GM19328 (cell line): Measurements from ENCODE around the gene VAPB.

Source experiments
- ATAC-seq: cut with Tn5 transposase; IDR thresholded peaks from one replicate; pipeline ENCODE4 v1.9.1; 2021; ENCODE audit warnings: mild to moderate bottlenecking, moderate library complexity; ENCODE audit not compliant: unreplicated experiment

VAPB gene

GRCh38 chr20:58479726-58480440, 90.9 kb downstream of the VAPB start:
- ATAC-seq: no peak

- no peak for ATAC-seq
These were observed 91.7 kb downstream of the VAPB start for GRCh38 chr20:58480551-58481336.

DNA sequence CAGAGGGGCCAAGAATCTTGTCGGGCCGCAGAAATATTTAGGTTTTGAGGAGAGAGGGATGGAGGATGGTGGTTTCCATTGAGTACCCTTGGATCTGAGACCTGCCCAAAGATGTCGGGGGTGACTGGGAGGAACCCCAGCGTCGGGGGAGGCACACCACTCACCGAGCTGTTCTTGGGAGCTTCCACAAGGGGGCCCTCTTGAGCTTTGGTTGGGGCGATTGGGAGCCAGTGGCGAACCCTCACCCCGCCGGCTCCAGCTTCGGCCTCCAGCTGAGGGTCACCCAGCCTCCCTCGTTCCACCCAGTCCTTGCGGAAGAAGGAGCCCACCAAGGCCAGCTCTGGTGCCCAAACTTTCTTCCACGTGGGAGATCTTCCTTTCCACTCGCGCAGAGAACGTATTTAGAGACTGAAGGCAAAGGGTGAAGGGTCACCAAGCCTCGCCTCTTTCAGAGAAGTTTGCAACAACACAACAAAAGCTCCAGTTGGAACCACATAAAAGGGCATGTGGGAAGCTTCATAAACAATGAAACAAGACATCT, 92.5 kb downstream of the VAPB start:
- no peak for ATAC-seq

DNA sequence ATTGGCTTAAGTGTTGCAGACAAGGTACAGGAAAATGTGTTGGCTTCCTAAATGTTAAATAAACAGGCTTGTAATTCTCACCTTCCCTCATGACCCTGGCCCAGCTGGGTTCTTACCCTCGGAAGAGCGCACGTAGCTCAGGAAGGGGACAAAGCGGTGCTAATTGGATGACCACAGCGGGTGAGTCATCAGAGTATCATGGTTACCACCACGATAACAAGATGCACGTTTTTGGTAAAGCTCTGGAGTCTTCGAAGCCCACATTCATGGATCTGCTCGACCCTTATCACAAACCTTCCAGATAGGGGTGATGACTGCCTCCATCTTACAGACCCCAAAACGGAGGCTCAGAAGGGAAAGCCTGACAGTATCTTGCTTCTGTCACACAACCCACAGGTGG, 93.4 kb downstream of the VAPB start:
- no peak for ATAC-seq

DNA sequence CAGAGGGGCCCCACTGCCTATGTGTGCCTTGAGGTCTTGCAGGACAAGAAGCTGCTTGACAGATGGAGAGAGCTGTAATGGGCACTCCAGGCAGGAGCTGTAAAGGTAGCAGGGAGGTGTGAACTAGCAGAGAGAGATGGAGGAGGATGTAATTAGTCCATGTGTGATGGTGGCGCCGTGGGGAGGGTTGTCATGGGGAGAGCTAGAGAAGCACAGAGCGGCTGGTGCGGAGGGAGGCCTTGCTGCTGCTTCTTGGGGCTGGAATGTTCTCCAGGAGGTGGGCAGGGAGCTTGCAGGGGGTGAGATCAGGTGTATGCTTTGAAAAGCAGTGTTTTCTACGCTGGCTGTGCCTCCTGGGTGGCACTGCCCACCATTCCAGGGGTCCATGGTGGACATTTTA, 94.0 kb downstream of the VAPB start:
- ATAC-seq: no peak

DNA sequence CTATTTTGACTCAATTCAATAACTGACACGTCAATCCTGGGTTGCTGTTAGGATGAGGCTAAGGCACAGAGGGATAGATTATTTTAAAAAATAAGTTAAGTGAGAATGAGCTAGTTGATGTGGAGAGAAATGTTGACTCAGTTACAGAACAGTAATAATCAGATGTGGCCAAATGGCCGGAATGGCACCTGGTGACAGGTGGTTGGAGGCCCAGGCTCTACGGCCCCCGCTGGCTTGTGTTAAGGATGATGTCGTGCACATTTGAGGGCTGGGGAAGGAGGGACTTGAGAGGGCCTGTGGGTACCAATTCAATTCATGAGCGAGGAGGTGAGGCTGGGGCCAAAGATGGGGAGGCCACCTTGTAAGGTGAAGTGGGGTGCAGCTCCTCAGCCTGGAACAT, 94.4 kb downstream of the VAPB start:
- no peak for ATAC-seq

GRCh38 chr20:58485393-58485792, 96.4 kb downstream of the VAPB start:
- no peak for ATAC-seq

DNA sequence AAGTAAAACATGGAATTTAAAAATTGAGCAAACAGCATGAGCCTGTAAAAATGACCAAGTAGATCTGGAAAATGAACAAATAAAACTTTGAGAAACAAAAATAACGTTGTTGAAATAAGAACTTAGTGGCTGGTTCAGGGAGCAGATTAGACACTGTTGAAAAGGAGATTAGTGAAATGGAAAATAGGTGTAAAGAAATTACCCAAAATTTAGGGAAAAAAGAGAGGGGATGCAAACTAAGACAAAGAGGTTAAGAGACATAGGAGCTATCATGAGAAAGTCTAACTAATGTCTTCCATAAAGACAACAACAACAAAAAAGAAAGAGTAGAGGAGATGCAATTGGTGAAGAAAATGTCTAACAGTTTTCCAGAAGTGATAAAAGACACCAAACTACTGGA, 97.2 kb downstream of the VAPB start:
- ATAC-seq: no peak

GRCh38 chr20:58492074-58492718, 103.2 kb downstream of the VAPB start:
- no peak for ATAC-seq

DNA sequence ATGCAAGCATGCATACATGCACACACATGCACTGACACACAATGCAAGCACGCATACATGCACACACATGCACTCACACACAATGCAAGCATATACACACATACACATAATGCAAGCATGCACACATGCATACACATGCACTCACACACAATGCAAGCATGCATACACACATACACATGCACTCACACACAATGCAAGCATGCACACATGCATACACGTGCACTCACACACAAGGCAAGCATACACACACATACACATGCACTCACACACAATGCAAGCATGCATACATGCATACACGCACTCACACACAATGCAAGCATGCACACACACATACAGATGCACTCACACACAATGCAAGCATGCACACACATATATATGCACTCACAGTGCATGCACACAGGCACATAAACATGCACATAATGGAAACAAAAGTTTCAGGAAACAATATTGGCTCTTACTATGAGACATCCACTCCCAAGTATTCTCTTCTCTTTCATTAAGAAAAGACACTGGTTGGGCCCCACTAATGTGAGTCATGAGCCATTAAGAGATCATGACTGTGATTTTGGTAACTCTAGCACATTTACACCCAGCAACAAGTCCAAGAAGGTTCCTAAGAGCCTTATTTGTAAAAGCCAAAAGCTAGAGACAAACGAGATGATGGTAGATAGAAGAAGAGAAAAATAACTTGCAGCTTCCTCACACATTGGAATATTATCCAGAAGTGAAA, 103.9 kb downstream of the VAPB start:
- ATAC-seq: no peak

DNA sequence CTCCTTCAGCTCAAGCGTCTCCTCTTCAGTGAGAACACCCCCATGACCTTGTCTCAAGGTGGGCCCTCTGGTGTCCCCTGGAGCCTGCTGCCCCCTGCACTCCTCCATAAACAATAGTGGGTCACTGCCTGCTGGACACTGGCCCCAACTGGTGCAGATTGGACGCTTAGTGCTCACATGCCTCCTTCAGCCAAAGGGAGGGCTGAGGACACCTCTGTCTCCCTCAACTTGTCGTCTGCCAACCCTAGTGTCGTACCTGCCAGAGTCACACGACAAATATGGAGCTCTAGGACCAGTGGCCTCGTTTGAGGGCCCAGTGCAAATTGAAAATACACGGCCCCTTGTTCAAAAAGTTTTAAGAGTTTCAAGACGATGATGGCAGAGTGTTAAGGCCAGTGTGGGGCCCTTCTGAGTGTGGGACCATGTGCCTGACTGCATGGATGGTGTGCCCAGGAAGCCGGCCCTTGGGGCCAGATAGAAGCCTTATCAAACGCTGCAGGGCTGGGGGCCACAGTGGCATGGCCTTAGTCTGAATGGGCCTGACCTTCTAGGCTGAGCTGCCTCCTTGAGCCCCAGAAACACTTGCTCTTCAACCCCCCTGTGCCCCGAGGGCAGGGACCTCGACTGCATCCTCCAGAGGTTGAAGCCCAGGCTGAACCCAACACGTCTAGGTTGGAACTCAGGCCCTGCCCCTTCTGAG, 106.0 kb downstream of the VAPB start:
- ATAC-seq: no peak

GRCh38 chr20:58495623-58496428, 106.8 kb downstream of the VAPB start:
- ATAC-seq: no peak

GRCh38 chr20:58496429-58496769, 107.4 kb downstream of the VAPB start:
- ATAC-seq: no peak

DNA sequence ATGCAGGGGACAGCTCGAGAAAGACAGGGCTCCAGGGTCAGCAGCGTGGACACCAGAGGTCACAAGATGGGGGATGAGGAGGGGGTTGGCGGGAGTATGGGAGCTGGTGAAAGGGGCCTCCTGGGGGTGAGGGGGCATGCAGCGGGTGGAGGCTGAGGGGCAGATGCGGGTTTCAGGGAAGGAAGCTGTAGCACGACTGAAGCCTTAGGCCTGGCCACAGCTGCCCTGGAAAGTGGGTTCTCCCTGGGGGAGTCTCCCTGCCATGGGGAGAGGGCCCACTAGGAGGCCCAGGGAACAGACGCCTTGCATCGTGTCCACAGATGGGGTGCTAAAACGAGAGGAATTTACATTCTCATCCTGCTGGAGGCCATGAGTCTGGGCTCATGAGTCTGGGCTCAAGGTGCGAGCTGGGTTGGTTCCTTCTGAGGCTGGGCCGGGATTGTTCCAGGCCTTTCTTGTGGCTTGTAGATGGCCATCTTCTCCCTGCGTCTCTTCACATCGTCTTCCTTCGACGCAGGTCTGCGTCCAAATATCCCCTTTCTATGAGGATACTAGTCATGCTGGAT, 108.1 kb downstream of the VAPB start:
- no peak for ATAC-seq

GRCh38 chr20:58497724-58498469, 108.9 kb downstream of the VAPB start:
- ATAC-seq: no peak

- no peak for ATAC-seq
These were observed 109.5 kb downstream of the VAPB start for GRCh38 chr20:58498470-58499068.

DNA sequence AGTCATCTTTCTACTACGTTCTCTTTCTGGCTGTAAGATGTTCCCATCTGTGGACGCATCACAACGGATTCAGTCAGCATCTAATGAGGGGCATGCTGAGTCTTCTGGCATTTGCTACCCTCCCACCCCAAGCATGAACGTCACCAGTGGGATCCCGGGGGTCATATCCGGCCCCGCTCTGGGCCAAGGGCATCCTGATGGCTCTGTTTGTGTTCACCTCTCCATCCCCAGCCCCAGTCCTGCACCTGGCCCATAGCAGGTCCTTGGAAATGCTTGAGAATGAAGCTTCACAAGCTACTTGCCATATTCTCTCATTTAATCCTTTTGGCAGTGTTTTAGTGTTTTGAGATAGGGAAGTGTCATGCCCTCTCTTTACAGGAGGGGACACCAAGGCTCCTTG, 111.2 kb downstream of the VAPB start:
- ATAC-seq: no peak
